ENCODE results near the gene PCIF1.

Gene PCIF1

GRCh38 chr20:45919542-45920399 is 14.7 kb upstream of the PCIF1 start:
- no peak for DNase-seq (ENCODE audit: low spot score)
- no peak for ATAC-seq (ENCODE audit: low read depth)

GRCh38 chr20:45920462-45921336 is 13.8 kb upstream of the PCIF1 start:
- H3K27me3 ChIP-seq (ENCODE audit: insufficient read depth, poor library complexity, severe bottlenecking), result no peaks in the 10 kb centered on the region
- no peaks in the 10 kb centered on the region for H3K9me3 ChIP-seq (ENCODE audit: severe bottlenecking)
- no peak for TF ChIP-seq CTCF (IDR thresholded peaks at IDR 0.05; ENCODE audit: poor library complexity, severe bottlenecking)
- no peaks in the 10 kb centered on the region for H3K36me3 ChIP-seq (ENCODE audit: low read depth)
- no peak overlapping the region for H3K4me3 ChIP-seq (ENCODE audit: severe bottlenecking)
- H3K27ac ChIP-seq (ENCODE audit: poor library complexity, severe bottlenecking), result no peak overlapping the region
- peak; percentile 8; the same call in 1 of the 3 replicates for ATAC-seq (ENCODE audit: low read depth)
- no peak for DNase-seq (ENCODE audit: low spot score)
- no peaks in the 10 kb centered on the region for H3K4me1 ChIP-seq (ENCODE audit: insufficient read depth, poor library complexity, severe bottlenecking)

More at GRCh38 chr20:45919542-45920399, 14.7 kb upstream of the PCIF1 start:
- Histone ChIP-seq H3K4me1 (ENCODE audit: insufficient read depth, poor library complexity, severe bottlenecking) (no peaks in the 10 kb centered on the region), H3K36me3 (ENCODE audit: low read depth) (no peaks in the 10 kb centered on the region), H3K4me3 (ENCODE audit: severe bottlenecking) (no peak overlapping the region), H3K9me3 (ENCODE audit: severe bottlenecking) (no peaks in the 10 kb centered on the region), H3K27ac (ENCODE audit: poor library complexity, severe bottlenecking) (no peak overlapping the region), H3K27me3 (ENCODE audit: insufficient read depth, poor library complexity, severe bottlenecking) (no peaks in the 10 kb centered on the region)
- TF ChIP-seq CTCF (IDR thresholded peaks at IDR 0.05; ENCODE audit: poor library complexity, severe bottlenecking), result no peak

DNA sequence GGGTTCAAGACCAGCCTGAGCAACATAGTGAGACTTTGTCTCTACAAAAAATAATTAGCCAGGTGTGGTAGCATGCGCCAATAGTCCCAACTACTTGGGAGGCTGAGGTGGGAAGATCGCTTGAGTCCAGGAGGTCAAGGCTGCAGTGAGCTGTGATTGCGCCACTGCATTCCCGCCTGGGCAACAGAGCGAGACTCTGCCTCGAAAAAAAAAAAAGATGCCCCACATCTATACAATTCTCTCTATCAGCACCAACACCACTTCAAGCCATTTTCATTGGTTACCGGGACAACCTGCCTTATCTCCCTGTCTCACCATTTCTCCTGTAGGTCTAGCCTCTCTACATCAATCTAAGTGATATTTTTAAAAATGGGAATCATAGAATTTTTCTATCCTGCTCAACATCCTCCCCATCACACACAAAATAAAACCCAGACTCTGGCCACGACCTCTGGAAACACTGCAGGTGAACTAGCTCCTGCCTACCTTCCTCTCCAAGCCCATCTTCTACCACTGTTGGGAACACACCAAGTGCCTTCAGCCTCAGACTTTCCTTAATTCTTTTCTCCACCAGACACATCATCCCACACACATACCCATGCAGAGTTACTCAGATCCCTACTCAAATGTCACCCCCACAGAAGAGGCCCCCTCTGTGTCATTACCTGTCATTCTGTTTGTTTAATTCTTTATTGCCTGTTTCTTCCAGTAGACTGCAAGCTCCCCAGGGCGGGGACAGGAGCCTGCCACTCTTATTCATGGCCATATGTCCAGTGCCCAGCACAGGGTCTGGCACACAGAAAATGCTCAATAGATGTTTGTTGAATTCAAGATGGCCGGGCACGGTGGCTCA is 12.9 kb upstream of the PCIF1 start:
- no peaks in the 10 kb centered on the region for H3K36me3 ChIP-seq (ENCODE audit: low read depth)
- no peak for DNase-seq (ENCODE audit: low spot score)
- no peak overlapping the region for H3K4me3 ChIP-seq (ENCODE audit: severe bottlenecking)
- H3K9me3 ChIP-seq (ENCODE audit: severe bottlenecking), result no peaks in the 10 kb centered on the region
- TF ChIP-seq CTCF (IDR thresholded peaks at IDR 0.05; ENCODE audit: poor library complexity, severe bottlenecking), result no peak
- ATAC-seq (ENCODE audit: low read depth), result no peak
- H3K4me1 ChIP-seq (ENCODE audit: insufficient read depth, poor library complexity, severe bottlenecking), result no peaks in the 10 kb centered on the region
- no peaks in the 10 kb centered on the region for H3K27me3 ChIP-seq (ENCODE audit: insufficient read depth, poor library complexity, severe bottlenecking)
- H3K27ac ChIP-seq (ENCODE audit: poor library complexity, severe bottlenecking), result no peak overlapping the region

GRCh38 chr20:45924391-45925261 is 9.9 kb upstream of the PCIF1 start:
- H3K4me1 ChIP-seq (ENCODE audit: insufficient read depth, poor library complexity, severe bottlenecking), result no peaks in the 10 kb centered on the region
- H3K36me3 ChIP-seq (ENCODE audit: low read depth), result no peaks in the 10 kb centered on the region
- 0 out of 3 replicates have a peak, but pooled peaks have one; percentile 8 for ATAC-seq (ENCODE audit: low read depth)
- no peak overlapping the region for H3K27ac ChIP-seq (ENCODE audit: poor library complexity, severe bottlenecking)
- H3K4me3 ChIP-seq (ENCODE audit: severe bottlenecking), result no peak overlapping the region
- no peak for TF ChIP-seq CTCF (IDR thresholded peaks at IDR 0.05; ENCODE audit: poor library complexity, severe bottlenecking)
- no peaks in the 10 kb centered on the region for H3K9me3 ChIP-seq (ENCODE audit: severe bottlenecking)
- no peak for DNase-seq (ENCODE audit: low spot score)
- no peaks in the 10 kb centered on the region for H3K27me3 ChIP-seq (ENCODE audit: insufficient read depth, poor library complexity, severe bottlenecking)
